Bronchial epithelial cell (primary cell): ENCODE measurements around the gene NEK1. TPM values are rescaled to one million over a fixed set of nuclear protein-coding genes. Genes with fewer than 3 reads are reported as not detected.
A peak's percentile ranks its signal among the peaks of the same experiment; 100 is the strongest.
"Not testable (repeated sequence)": the region's sequence is repeated elsewhere in the genome, so short reads cannot be mapped to it uniquely, and the experiment has no call there.

ENCODE experiments used
- DNase-seq: peaks from one replicate; pipeline ENCODE4 v3.0.0-alpha.2; 2010; ENCODE audit warnings: low read depth
- FAIRE-seq: peaks from 2 replicates; lab custom pipeline; 2011; peaks lifted over from hg19 to GRCh38; lab: Jason Lieb, UNC
- H3K27me3 ChIP-seq: 2 replicates; pipeline ENCODE4 v1.5.1; 2011; ENCODE audit warnings: low read length; ENCODE audit not compliant: control insufficient read depth, insufficient read depth
- H3K36me3 ChIP-seq: 2 replicates; pipeline ENCODE4 v1.5.1; 2011; ENCODE audit warnings: low read length; ENCODE audit not compliant: control insufficient read depth, insufficient read depth
- H3K4me3 ChIP-seq: 2 replicates; pipeline ENCODE4 v1.5.1; 2011; ENCODE audit warnings: mild to moderate bottlenecking, low read depth, low read length, control low read depth
- total RNA-seq: library from RNA; depleted of rRNA; stranded (reverse); fragments of >200 nt; gene quantifications from 2 replicates; pipeline ENCODE4 v1.2.1, GENCODE V29; 2014
- TF ChIP-seq, protein P1 (sequence below): IDR thresholded peaks from 2 replicates; pipeline ENCODE4 v1.5.1; 2011; ENCODE audit warnings: mild to moderate bottlenecking, moderate library complexity, low read length, control low read depth, inconsistent platforms; ENCODE audit not compliant: insufficient read depth, severe bottlenecking

Gene NEK1
- total RNA-seq, 1 donor from 2014 or later, result 6.1 TPM

DNA sequence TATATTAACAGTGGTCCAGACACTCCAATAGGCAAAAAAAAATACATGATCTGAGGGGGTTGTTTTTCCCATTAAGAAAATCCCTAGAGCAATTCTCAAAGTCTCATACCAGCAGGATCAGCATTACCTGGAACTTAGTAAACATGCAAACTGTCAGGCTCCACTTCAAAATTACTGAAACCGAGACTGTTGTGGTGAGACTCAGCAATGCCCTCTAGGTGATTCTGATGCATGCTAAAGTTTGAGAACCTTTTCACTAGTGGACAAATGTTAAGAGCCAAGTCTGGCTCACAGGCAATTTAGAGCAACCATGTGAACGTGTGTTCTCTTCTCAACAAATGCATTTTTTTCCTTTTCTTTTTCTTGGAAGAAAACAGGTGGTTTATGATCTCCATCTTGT, 30.2 kb downstream of the NEK1 start:
- FAIRE-seq, result no peak

DNA sequence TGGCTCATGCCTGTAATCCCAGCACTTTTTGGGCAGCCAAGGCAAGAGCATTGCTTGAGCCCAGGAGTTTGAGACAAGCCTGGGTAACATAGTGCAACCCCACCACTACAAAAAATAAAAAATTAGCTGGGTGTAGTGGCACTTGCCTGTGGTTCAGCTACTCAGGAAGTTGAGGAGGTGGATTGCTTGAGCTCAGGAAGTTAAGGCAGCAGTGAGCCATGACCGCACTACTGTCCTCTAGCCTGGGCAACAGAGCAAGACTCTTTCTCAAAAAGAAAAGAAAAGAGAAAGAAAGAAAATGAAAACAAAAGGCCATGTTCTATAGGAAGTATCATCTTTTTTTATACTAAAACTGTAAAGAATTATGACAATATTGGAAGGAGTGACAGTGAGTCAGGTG, 38.5 kb downstream of the NEK1 start:
- no peak for DNase-seq
- no peak overlapping the region for H3K4me3 ChIP-seq
- no peaks in the 10 kb centered on the region for H3K27me3 ChIP-seq
- TF ChIP-seq, protein P1, sequence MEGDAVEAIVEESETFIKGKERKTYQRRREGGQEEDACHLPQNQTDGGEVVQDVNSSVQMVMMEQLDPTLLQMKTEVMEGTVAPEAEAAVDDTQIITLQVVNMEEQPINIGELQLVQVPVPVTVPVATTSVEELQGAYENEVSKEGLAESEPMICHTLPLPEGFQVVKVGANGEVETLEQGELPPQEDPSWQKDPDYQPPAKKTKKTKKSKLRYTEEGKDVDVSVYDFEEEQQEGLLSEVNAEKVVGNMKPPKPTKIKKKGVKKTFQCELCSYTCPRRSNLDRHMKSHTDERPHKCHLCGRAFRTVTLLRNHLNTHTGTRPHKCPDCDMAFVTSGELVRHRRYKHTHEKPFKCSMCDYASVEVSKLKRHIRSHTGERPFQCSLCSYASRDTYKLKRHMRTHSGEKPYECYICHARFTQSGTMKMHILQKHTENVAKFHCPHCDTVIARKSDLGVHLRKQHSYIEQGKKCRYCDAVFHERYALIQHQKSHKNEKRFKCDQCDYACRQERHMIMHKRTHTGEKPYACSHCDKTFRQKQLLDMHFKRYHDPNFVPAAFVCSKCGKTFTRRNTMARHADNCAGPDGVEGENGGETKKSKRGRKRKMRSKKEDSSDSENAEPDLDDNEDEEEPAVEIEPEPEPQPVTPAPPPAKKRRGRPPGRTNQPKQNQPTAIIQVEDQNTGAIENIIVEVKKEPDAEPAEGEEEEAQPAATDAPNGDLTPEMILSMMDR, result no peak
- FAIRE-seq, result no peak
- peaks cover 2% of the 10 kb centered on the region for H3K36me3 ChIP-seq

More for the DNA sequence above, 30.2 kb downstream of the NEK1 start:
- H3K4me3 ChIP-seq, result no peak overlapping the region
- TF ChIP-seq, protein P1, result no peak
- H3K36me3 ChIP-seq, result peaks cover 3% of the 10 kb centered on the region
- H3K27me3 ChIP-seq, result no peaks in the 10 kb centered on the region
- no peak for DNase-seq

DNA sequence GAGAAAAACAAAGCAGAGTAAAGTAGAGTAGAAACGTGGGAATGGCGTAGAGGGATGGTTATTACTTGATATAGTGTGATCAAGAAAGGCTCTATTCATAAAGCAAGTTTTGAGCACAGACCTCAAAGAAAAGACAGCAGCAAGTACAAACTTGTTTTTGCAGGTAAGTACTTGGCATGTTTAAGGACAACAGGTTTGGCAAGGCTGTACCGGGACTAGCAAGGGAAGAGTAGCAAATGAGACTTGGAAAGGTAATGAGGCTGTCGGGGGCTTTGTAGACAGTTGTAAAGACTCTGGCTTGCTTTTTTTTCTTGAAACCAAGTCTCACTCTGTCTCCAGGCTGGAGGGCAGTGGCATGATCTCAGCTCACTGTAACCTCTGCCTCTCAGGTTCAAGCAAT, 40.9 kb downstream of the NEK1 start:
- peak; percentile 95 for DNase-seq
- H3K4me3 ChIP-seq, result no peak overlapping the region
- FAIRE-seq, result peak; percentile 64
- no peaks in the 10 kb centered on the region for H3K27me3 ChIP-seq
- TF ChIP-seq, protein P1, result no peak
- H3K36me3 ChIP-seq, result peaks cover 2% of the 10 kb centered on the region

DNA sequence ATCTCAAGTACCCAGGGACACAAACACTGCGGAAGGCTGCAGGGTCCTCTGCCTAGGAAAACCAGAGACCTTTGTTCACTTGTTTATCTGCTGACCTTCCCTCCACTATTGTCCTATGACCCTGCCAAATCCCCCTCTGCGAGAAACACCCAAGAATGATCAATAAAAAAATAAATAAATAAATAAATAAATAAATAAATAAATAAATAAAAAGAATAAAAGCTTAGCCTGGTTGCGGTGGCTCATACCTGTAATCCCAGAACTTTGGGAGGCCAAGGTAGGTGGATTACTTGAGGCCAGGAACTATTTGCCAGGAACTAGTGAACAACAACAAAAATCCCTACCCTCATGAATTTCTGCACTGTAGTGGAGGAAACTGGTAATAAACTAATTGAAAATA, 41.4 kb downstream of the NEK1 start:
- H3K27me3 ChIP-seq, H3K36me3 ChIP-seq, DNase-seq, FAIRE-seq, H3K4me3 ChIP-seq: not testable (repeated sequence)

DNA sequence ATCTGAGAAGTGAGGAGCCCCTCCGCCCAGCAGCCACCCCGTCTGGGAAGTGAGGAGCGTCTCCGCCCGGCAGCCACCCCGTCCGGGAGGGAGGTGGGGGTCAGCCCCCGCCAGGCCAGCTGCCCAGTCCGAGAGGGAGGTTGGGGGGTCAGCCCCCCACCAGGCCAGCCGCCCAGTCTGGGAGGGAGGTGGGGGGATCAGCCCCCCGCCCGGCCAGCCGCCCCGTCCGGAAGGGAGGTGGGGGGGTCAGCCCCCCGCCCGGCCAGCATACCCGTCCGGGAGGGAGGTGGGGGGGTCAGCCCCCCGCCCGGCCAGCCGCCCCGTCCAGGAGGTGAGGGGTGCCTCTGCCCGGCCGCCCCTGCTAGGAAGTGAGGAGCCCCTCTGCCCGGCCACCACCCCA, 42.1 kb downstream of the NEK1 start:
- not testable (repeated sequence) for H3K27me3 ChIP-seq, H3K4me3 ChIP-seq, DNase-seq, H3K36me3 ChIP-seq, FAIRE-seq

DNA sequence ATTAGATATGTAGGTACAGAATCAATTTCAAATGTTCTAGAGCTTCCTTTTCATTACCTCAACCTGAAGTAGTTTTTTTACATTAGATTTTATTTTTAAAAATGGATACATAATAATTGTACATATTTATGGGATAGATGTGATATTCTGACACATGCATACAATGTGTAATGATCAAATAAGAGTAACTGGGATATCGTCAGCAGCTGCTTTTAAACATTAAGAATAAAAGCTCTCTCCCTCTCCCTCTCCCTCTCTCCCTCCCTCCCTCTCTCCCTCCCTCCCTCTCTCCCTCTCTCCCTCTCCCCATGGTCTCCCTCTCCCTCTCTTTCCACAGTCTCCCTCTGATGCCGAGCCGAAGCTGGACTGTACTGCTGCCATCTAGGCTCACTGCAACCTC, 43.2 kb downstream of the NEK1 start:
- H3K27me3 ChIP-seq, DNase-seq, FAIRE-seq, H3K4me3 ChIP-seq, H3K36me3 ChIP-seq: not testable (repeated sequence)

DNA sequence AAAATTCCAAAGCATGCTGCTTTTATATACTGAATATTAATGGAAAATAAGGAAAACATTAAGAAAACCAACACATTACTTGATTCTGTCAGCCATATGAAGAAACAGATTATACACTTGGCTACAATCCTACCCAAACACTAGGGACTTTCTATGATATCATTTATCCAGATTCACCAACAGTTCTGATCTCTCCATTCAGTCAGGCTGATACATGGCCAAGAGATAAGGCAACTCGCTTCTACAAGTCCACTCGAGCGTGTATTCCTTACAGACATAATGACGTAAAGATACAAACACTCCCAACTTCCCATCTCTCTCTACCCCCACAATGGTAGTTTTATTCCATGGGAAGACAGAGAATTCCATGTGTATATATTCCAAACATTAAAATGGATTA, 44.5 kb downstream of the NEK1 start:
- Histone ChIP-seq H3K36me3 (no peaks in the 10 kb centered on the region), H3K27me3 (no peaks in the 10 kb centered on the region), H3K4me3 (no peak overlapping the region)
- TF ChIP-seq, protein P1, result no peak
- DNase-seq, result peak; percentile 48
- FAIRE-seq, result no peak
